IPS-11a (cell line): Measurements from ENCODE around the gene FGD2.

ENCODE experiments used
- H3K4me3 ChIP-seq: one replicate; pipeline ENCODE4 v1.5.1; 2013; ENCODE audit warnings: low read depth, low read length, control low read depth

Gene FGD2

GRCh38 chr6:37017606-37018197 lies 12.2 kb downstream of the FGD2 start:
- no peak overlapping the region for H3K4me3 ChIP-seq

GRCh38 chr6:37018198-37019064 lies 13.0 kb downstream of the FGD2 start:
- H3K4me3 ChIP-seq = no peak overlapping the region

DNA sequence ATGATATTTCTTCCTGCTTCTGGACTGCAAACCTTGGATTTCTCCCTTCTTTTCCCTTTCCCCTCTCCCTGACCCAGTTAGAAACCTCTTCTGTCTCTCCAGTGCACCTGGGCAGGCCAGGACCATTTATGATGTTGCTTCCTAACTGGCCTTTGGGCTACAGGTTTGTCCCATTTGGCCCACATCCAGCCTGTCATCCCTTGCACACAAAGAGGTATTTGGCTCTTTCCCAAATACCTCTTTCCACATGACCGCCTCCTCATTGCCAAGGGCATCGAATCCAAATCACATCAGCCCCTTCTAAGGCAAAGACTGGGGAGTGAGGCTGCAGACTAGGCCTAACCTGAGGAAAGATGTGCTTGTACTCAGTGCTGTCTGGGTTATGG lies 13.6 kb downstream of the FGD2 start:
- H3K4me3 ChIP-seq = no peak overlapping the region

- H3K4me3 ChIP-seq = no peak overlapping the region
Observed at GRCh38 chr6:37020381-37020780, 14.9 kb downstream of the FGD2 start.

DNA sequence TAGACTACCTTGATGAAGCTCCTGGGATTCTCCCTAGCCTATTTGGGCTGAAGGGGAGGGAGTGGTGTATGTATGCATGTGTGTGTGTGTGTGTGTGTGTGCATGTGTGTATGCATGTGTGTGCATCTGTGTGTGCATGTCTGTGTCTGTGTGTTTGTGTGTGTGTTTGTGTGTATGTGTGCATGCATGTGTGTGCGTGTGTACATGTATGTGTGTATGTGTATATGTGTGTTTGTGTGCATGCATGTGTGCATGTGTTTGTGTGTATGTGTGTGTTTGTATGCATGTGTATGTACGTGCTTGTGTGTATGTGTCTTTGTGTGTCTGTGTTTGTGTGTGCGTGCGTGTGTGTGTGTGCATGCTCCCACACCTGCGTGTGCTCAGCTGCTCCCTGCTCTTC lies 15.4 kb downstream of the FGD2 start:
- no peak overlapping the region for H3K4me3 ChIP-seq

- no peak overlapping the region for H3K4me3 ChIP-seq
Observed at GRCh38 chr6:37021356-37022129, 16.1 kb downstream of the FGD2 start.

- no peak overlapping the region for H3K4me3 ChIP-seq
Observed at GRCh38 chr6:37022135-37022863, 16.8 kb downstream of the FGD2 start.

DNA sequence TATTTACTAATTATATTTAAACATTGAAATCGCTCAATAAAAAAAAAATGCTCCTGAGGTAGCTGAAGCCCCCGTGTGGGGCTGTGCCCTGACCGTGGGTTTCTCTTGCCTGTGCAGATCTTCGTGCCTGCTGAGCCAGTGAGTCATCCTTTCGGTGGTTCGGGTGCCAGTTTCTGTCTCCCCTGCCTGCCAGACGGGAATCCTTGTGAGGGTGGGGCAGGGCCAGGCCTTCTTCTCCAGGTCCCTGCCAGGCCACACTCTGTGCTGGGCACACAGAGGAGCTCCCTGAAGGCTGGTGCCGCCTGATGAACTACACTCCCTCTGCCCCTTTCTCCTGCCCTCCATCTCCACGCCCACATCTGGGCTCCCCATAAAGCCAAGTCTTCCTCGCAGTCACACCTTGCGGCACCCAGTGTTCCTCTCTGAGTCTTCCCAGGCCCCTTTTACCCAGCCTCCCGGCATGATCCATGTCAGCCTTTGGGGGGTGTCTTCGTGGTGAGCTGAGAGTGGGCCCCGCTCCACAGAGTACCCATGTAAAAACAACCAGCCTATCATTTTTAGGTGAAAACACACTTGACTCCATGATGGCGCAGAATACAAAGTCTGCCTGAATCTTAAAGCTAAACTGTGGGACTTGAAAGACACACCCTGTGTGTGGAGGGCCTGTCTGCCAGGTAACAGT lies 19.3 kb downstream of the FGD2 start:
- no peak overlapping the region for H3K4me3 ChIP-seq

DNA sequence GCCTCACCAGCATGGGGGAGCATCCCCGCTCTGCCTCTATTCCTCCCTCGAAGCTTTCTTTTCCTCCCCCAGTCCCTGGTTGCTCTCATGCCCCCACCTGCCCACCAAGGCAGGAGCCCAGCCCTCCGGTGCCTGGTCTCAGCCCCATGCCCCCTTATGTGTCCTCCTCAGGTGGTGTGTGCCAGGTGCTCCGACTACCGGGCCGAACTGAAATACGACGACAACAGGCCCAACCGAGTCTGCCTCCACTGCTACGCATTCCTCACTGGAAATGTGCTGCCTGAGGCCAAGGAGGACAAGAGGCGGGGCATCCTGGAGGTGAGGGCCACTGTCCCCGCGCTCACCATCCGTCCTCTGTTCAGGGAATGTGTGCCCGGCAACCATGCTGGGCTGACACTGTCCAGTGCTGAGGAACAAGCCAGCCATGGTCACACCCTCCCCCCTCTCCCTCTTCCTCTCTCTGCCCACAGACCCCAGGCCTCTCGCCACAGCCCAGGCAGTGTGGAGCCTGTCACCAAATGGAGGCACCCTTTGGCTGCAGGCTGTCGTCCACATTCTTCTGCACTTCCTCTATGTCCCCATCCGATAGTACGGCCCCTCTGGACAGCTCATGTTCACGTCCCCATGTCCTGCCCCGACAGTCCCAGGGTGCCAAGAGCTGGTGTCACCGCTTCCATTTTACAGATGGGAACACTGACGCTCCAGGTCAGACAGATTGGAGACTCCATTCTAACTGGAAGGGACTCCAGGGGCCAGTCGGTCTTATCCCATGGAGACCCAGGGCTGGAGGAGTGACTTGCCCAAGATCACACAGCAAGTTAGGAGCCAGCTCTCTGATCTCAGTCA lies 20.4 kb downstream of the FGD2 start:
- H3K4me3 ChIP-seq = no peak overlapping the region

DNA sequence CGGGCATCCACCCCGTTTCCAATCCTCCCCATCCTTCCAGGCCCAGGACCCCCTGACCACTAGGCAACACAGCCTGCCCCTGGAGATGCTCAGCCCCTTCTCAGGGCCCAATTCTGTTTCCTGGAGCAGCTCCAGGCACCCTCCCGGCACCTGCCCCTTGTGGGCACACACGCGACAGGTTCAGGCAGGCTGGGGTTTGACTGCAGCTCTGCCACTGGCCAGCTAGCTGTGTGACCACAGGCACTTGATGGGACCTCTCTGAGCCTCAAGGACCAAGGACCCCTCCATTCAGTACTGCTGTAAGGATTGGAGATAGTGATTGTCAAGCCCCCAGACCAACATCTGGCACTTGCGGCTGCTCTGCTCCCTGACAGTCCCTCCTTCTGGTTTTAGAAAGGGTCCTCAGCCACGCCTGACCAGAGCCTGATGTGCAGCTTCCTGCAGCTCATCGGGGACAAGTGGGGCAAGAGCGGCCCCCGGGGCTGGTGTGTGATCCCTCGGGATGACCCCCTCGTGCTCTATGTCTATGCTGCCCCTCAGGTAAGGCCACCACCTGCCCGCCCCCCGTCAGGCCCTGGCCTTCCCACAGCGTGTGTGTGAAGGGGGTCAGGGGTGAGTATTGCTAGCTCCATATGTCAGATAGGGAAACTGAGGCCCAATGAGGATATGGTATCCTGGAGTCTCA lies 21.7 kb downstream of the FGD2 start:
- no peak overlapping the region for H3K4me3 ChIP-seq

GRCh38 chr6:37027811-37028469 lies 22.5 kb downstream of the FGD2 start:
- H3K4me3 ChIP-seq = no peak overlapping the region

- H3K4me3 ChIP-seq = no peak overlapping the region
Observed at GRCh38 chr6:37029249-37029971, 24.0 kb downstream of the FGD2 start.

GRCh38 chr6:37030599-37030998 lies 25.1 kb downstream of the FGD2 start:
- H3K4me3 ChIP-seq = no peak overlapping the region

DNA sequence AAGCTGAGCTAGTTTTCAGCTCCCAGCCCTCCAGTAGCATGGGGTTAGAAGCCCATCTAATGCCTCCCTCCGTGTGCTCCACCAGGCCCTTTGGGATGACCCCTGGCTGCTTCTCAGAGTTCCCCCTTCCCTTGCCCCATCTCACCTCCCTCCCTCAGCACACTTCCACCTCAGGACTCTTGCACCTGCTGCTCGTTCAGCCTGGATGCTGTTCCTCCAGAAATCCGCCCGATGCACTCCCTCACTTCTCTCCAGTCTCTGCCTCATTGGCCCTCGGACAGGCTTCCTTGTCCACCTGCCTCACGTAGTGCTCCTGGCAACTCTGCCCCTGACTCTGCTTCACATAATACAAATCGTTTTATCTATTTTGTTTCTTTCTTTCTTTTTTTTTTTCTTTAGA lies 26.8 kb downstream of the FGD2 start:
- no peak overlapping the region for H3K4me3 ChIP-seq

- H3K4me3 ChIP-seq = no peak overlapping the region
Observed at GRCh38 chr6:37033255-37033654, 27.8 kb downstream of the FGD2 start.

DNA sequence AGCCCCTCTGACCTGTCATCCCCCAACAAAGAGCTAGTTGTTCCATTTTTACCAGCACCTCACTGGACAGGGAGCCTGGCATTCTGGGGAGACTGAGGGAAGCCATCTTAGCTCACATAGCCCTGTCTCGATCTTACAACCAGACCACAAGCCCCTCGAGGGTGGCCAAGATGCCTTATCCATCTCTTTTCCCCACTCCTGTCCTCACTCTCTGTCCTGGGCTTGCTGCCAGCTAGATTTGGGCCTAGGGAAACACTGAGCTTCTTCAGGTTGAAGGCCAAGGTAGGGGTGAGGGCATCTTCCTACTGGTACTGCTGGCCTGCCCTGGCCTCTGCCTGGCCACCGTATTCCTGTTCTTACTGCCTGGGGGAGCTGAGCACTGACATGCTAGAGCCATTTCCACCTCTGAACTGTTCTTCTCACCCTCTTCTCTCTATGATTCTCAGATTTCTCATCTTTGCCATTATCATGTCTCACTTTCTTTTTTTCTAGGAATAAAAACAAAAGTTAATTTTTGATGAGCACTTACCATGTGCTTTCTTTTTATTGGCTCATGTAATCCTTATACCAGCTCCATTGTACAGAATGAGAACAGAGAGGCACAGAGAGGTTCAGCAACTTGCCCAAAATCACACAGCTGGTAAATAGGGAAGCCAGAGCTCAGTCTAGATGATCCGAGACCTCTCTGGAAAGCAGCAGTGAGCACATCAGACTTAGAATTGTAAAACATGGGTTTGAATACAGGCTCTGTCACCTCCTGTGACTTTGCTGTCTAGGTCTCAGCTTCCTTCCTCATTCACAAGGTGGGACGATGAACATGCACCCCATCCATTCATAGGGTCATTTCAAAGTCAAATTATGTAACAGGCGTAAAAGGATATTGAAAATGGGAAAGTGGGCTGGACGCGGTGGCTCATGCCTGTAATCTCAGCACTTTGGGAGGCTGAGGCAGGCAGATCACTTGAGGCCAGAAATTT lies 28.7 kb downstream of the FGD2 start:
- H3K4me3 ChIP-seq = no peak overlapping the region

GRCh38 chr6:37036146-37036545 lies 30.7 kb downstream of the FGD2 start:
- no peak overlapping the region for H3K4me3 ChIP-seq
